SK-N-SH treated with all-trans-retinoic acid at 6 μM for 48 hours (cell line): ENCODE results near the gene DDAH1.
A peak's percentile ranks its signal among the peaks of the same experiment; 100 is the strongest.

Experiments used
- ATAC-seq: fragments of 200-7000 bp; cut with Tn5 transposase; 3 replicates; pipeline ENCODE4 v1.9.1; 2020; ENCODE audit warnings: mild to moderate bottlenecking, moderate library complexity
- ARNTL ChIP-seq: fragments of 450-650 bp; formaldehyde crosslinking; IDR thresholded peaks from 2 replicates; pipeline ENCODE4 v1.5.0; 2020; ENCODE audit warnings: low read depth, mild to moderate bottlenecking, moderate library complexity, borderline replicate concordance
- CSDC2 ChIP-seq: fragments of 250-450 bp; sonication (Bioruptor Pico); IDR thresholded peaks from 2 replicates; pipeline ENCODE4 v1.5.0; 2020; ENCODE audit warnings: mild to moderate bottlenecking, moderate library complexity
- ESRRG ChIP-seq: fragments of 250-450 bp; sonication (Bioruptor Pico); IDR thresholded peaks from 2 replicates; pipeline ENCODE4 v1.6.1; 2021; ENCODE audit warnings: mild to moderate bottlenecking
- GLIS3 ChIP-seq: fragments of 250-450 bp; sonication (Bioruptor Pico); IDR thresholded peaks from 2 replicates; pipeline ENCODE4 v1.5.0; 2020; ENCODE audit warnings: mild to moderate bottlenecking, moderate library complexity
- ISL1 ChIP-seq: fragments of 250-450 bp; sonication (Bioruptor Pico); IDR thresholded peaks from 2 replicates; pipeline ENCODE4 v2.1.2; 2022; ENCODE audit warnings: mild to moderate bottlenecking, moderate library complexity
- OSR1 ChIP-seq: fragments of 250-450 bp; sonication (Bioruptor Pico); IDR thresholded peaks from 2 replicates; pipeline ENCODE4 v1.8.0; 2022; ENCODE audit warnings: moderate library complexity, mild to moderate bottlenecking, inconsistent platforms
- RARB ChIP-seq: fragments of 250-450 bp; sonication (Bioruptor Pico); IDR thresholded peaks from 2 replicates; pipeline ENCODE4 v1.8.0; 2021; ENCODE audit warnings: mild to moderate bottlenecking, moderate library complexity
- SNAI2 ChIP-seq: fragments of 250-450 bp; sonication (Bioruptor Pico); IDR thresholded peaks from 2 replicates; pipeline ENCODE4 v1.5.0; 2020; ENCODE audit warnings: mild to moderate bottlenecking, moderate library complexity
- TOX ChIP-seq: fragments of 250-450 bp; sonication (Bioruptor Pico); IDR thresholded peaks from 2 replicates; pipeline ENCODE4 v1.8.0; 2021; ENCODE audit warnings: mild to moderate bottlenecking, moderate library complexity, borderline replicate concordance
- ZC3H10 ChIP-seq: fragments of 250-450 bp; sonication (Bioruptor Pico); IDR thresholded peaks from 2 replicates; pipeline ENCODE4 v1.5.1; 2021; ENCODE audit warnings: mild to moderate bottlenecking, moderate library complexity
- ZFP3 ChIP-seq: fragments of 250-450 bp; sonication (Bioruptor Pico); IDR thresholded peaks from 2 replicates; pipeline ENCODE4 v1.5.0; 2020; ENCODE audit warnings: mild to moderate bottlenecking, moderate library complexity
- ZNF565 ChIP-seq: fragments of 450-650 bp; formaldehyde crosslinking; conservative IDR thresholded peaks from 2 replicates; pipeline ENCODE4 v1.5.0; 2020; ENCODE audit warnings: low read depth, mild to moderate bottlenecking, moderate library complexity
- ZNF70 ChIP-seq: fragments of 450-650 bp; formaldehyde crosslinking; IDR thresholded peaks from 2 replicates; pipeline ENCODE4 v1.5.0; 2020; ENCODE audit warnings: mild to moderate bottlenecking, moderate library complexity
- ZNF8 ChIP-seq: fragments of 450-650 bp; formaldehyde crosslinking; IDR thresholded peaks from 2 replicates; pipeline ENCODE4 v1.5.0; 2020; ENCODE audit warnings: mild to moderate bottlenecking, moderate library complexity
- TF ChIP-seq, protein P1 (sequence below): fragments of 250-450 bp; sonication (Bioruptor Pico); IDR thresholded peaks from 2 replicates; pipeline ENCODE4 v1.5.1; 2021; ENCODE audit warnings: mild to moderate bottlenecking, moderate library complexity
- TF ChIP-seq, protein P2 (sequence below): fragments of 250-450 bp; sonication (Bioruptor Pico); IDR thresholded peaks from 2 replicates; pipeline ENCODE4 v1.5.1; 2020; ENCODE audit warnings: low read depth, mild to moderate bottlenecking, moderate library complexity
- TF ChIP-seq, protein P3 (sequence below): fragments of 250-450 bp; sonication (Bioruptor Pico); IDR thresholded peaks from 2 replicates; pipeline ENCODE4 v1.8.0; 2021; ENCODE audit warnings: low read depth, mild to moderate bottlenecking, moderate library complexity, borderline replicate concordance
- TF ChIP-seq, protein P4 (sequence below): fragments of 250-450 bp; sonication (Bioruptor Pico); IDR thresholded peaks from 2 replicates; pipeline ENCODE4 v1.8.0; 2020; ENCODE audit warnings: mild to moderate bottlenecking, moderate library complexity, borderline replicate concordance
- TF ChIP-seq, protein P5 (sequence below): fragments of 250-450 bp; sonication (Bioruptor Pico); IDR thresholded peaks from 2 replicates; pipeline ENCODE4 v1.5.0; 2020; ENCODE audit warnings: mild to moderate bottlenecking, moderate library complexity

The DDAH1 gene

DNA sequence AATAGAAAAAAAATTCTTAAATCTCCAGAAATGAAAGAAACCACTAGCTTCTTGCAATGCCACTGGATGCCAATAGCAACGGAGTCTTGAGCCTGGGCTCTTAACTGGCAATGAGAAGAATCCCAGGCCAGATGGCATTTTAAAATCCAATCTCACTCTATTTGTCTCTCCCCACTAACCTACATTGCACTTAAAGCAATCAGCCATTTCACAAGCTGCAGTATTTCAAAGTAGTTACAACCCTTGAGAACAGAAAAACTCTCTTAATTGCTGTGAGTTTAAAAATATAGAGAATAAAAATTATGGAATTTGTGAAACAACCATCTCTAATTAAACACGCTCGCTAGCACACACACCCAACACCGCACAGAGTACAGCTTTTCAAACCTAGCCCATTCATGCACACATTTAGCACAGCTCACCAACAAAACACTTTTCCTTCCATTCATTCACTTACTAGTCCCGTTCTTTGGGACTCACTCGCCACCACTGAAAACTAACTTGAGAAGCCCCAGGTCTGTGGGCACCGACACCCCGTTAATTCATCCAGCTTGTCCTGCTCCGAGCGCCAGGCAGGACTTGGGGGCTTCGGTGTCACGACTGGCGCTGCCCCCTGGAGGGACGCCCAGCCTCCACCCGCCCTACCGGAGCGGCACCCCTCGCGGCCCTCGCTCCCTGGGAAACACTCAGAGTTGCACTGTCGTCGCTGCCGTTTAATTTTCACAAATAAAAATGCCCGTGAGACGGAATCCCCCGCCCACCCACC, 1.0 kb downstream of the DDAH1 start:
- TF ChIP-seq GLIS3 (CRISPR knock-in tag) (0 out of 2 replicates have a peak, but pooled peaks have one; percentile 38), ESRRG (CRISPR knock-in tag) (no peak)
- TF ChIP-seq, protein P1, sequence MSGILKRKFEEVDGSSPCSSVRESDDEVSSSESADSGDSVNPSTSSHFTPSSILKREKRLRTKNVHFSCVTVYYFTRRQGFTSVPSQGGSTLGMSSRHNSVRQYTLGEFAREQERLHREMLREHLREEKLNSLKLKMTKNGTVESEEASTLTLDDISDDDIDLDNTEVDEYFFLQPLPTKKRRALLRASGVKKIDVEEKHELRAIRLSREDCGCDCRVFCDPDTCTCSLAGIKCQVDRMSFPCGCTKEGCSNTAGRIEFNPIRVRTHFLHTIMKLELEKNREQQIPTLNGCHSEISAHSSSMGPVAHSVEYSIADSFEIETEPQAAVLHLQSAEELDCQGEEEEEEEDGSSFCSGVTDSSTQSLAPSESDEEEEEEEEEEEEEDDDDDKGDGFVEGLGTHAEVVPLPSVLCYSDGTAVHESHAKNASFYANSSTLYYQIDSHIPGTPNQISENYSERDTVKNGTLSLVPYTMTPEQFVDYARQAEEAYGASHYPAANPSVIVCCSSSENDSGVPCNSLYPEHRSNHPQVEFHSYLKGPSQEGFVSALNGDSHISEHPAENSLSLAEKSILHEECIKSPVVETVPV (CRISPR knock-in tag) = no peak
- peak; percentile 34 for ATAC-seq

DNA sequence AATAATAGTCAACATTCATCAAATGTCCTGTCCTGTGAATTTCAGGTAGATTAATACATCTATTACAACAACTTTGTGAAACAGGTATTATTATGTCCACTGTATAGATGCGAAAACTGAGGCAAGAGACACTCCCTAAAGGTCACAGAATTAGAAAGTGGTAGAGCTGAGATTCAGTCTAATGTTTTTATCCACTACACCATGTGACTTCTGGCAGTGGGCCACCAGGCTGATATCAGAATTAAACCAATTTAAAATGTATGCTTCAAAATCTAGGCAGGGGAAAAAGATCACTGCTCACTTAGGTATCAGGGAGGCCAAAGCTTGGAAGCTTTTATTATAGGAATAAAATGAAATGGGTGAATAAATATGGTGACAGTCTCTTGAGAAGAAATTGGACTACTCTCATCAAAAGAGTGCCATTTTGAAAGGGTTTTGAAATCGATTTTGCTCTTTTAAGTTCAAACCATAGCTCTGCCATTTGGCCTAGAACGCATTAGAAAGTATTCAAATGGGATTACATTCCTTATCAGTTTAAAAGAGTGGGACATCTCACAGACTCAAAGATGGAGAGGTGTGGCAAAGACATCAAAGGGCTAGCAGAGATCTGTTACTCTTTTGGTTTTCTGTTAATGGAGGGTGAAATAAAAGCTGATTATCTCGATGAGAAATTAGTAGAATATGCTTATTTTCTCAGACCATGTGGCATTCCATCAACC, 1.9 kb downstream of the DDAH1 start:
- TF ChIP-seq, protein P1 (CRISPR knock-in tag) = no peak
- TF ChIP-seq CSDC2 (CRISPR knock-in tag) (no peak), OSR1 (CRISPR knock-in tag) (no peak), RARB (CRISPR knock-in tag) (no peak), TOX (CRISPR knock-in tag) (no peak), SNAI2 (no peak), ZC3H10 (CRISPR knock-in tag) (no peak), ISL1 (CRISPR knock-in tag) (no peak), ZFP3 (CRISPR knock-in tag) (no peak), ARNTL (CRISPR knock-in tag) (no peak), ZNF565 (CRISPR knock-in tag) (no peak), ZNF70 (CRISPR knock-in tag) (no peak)
- TF ChIP-seq, protein P2, sequence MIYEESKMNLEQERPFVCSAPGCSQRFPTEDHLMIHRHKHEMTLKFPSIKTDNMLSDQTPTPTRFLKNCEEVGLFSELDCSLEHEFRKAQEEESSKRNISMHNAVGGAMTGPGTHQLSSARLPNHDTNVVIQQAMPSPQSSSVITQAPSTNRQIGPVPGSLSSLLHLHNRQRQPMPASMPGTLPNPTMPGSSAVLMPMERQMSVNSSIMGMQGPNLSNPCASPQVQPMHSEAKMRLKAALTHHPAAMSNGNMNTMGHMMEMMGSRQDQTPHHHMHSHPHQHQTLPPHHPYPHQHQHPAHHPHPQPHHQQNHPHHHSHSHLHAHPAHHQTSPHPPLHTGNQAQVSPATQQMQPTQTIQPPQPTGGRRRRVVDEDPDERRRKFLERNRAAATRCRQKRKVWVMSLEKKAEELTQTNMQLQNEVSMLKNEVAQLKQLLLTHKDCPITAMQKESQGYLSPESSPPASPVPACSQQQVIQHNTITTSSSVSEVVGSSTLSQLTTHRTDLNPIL (CRISPR knock-in tag) = no peak
- TF ChIP-seq, protein P3, sequence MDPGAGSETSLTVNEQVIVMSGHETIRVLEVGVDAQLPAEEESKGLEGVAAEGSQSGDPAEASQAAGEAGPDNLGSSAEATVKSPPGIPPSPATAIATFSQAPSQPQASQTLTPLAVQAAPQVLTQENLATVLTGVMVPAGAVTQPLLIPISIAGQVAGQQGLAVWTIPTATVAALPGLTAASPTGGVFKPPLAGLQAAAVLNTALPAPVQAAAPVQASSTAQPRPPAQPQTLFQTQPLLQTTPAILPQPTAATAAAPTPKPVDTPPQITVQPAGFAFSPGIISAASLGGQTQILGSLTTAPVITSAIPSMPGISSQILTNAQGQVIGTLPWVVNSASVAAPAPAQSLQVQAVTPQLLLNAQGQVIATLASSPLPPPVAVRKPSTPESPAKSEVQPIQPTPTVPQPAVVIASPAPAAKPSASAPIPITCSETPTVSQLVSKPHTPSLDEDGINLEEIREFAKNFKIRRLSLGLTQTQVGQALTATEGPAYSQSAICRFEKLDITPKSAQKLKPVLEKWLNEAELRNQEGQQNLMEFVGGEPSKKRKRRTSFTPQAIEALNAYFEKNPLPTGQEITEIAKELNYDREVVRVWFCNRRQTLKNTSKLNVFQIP = no peak

DNA sequence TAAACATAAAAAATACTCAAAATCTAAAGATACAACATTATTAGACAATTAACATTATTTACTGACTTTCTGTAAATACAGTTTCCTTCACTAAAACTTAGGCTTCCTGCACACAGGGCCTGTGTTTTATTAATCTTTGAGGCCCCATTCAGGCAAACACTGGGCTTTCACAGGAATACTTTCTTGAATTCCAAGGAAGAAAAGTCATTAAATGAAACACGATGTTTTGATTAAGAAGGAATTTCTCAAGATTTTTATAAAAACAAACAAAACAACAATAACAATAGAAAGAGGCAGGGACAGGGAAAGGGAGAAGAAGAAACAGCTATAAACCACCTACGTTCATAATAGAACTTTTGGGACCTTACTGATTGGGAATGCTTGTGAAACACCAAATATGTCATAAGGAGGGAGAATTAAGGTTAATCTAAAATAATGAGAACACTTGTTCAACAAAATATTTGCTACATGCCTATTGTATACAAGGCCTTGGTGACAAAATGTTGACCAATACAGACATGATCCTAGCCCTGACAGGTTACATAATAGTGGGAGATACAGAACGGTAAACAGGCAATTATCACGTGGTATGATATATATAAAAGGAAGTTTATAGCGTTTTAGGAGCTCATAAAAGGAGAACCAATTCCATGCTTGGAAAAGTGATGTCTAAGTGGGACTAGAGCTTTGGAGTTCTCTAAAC, 3.6 kb downstream of the DDAH1 start:
- no peak for ATAC-seq
- TF ChIP-seq OSR1 (CRISPR knock-in tag) (no peak), RARB (CRISPR knock-in tag) (no peak), CSDC2 (CRISPR knock-in tag) (no peak), ESRRG (CRISPR knock-in tag) (no peak), ZNF70 (CRISPR knock-in tag) (no peak), ISL1 (CRISPR knock-in tag) (no peak), ZNF8 (CRISPR knock-in tag) (no peak), ZC3H10 (CRISPR knock-in tag) (no peak), TOX (CRISPR knock-in tag) (no peak), ZNF565 (CRISPR knock-in tag) (no peak), ARNTL (CRISPR knock-in tag) (no peak), ZFP3 (CRISPR knock-in tag) (no peak)
- TF ChIP-seq, protein P4, sequence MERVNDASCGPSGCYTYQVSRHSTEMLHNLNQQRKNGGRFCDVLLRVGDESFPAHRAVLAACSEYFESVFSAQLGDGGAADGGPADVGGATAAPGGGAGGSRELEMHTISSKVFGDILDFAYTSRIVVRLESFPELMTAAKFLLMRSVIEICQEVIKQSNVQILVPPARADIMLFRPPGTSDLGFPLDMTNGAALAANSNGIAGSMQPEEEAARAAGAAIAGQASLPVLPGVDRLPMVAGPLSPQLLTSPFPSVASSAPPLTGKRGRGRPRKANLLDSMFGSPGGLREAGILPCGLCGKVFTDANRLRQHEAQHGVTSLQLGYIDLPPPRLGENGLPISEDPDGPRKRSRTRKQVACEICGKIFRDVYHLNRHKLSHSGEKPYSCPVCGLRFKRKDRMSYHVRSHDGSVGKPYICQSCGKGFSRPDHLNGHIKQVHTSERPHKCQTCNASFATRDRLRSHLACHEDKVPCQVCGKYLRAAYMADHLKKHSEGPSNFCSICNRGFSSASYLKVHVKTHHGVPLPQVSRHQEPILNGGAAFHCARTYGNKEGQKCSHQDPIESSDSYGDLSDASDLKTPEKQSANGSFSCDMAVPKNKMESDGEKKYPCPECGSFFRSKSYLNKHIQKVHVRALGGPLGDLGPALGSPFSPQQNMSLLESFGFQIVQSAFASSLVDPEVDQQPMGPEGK (CRISPR knock-in tag) = no peak
- TF ChIP-seq, protein P3 = no peak
- TF ChIP-seq, protein P5, sequence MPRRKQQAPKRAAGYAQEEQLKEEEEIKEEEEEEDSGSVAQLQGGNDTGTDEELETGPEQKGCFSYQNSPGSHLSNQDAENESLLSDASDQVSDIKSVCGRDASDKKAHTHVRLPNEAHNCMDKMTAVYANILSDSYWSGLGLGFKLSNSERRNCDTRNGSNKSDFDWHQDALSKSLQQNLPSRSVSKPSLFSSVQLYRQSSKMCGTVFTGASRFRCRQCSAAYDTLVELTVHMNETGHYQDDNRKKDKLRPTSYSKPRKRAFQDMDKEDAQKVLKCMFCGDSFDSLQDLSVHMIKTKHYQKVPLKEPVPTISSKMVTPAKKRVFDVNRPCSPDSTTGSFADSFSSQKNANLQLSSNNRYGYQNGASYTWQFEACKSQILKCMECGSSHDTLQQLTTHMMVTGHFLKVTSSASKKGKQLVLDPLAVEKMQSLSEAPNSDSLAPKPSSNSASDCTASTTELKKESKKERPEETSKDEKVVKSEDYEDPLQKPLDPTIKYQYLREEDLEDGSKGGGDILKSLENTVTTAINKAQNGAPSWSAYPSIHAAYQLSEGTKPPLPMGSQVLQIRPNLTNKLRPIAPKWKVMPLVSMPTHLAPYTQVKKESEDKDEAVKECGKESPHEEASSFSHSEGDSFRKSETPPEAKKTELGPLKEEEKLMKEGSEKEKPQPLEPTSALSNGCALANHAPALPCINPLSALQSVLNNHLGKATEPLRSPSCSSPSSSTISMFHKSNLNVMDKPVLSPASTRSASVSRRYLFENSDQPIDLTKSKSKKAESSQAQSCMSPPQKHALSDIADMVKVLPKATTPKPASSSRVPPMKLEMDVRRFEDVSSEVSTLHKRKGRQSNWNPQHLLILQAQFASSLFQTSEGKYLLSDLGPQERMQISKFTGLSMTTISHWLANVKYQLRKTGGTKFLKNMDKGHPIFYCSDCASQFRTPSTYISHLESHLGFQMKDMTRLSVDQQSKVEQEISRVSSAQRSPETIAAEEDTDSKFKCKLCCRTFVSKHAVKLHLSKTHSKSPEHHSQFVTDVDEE = no peak
- TF ChIP-seq, protein P1 (CRISPR knock-in tag) = no peak

More for the DNA sequence above, 1.9 kb downstream of the DDAH1 start:
- ATAC-seq = no peak
